SK-N-SH (cell line): ENCODE results near the gene GPD2.

ENCODE experiments used
- CTCF ChIP-seq: fragments of 200-600 bp; sonication (generic); IDR thresholded peaks from 2 replicates; pipeline ENCODE4 v1.6.1; 2017; ENCODE audit warnings: antibody characterized with exemption, mild to moderate bottlenecking, moderate library complexity
- ELF1 ChIP-seq: IDR thresholded peaks from 2 replicates; pipeline ENCODE4 v1.4.0; 2012
- FOSL2 ChIP-seq: IDR thresholded peaks from 2 replicates; pipeline ENCODE4 v1.4.0; 2012; ENCODE audit warnings: low read depth, mild to moderate bottlenecking, moderate library complexity, borderline replicate concordance
- JUND ChIP-seq: IDR thresholded peaks from 2 replicates; pipeline ENCODE4 v1.4.0; 2012
- RFX5 ChIP-seq: IDR thresholded peaks from 2 replicates; pipeline ENCODE4 v1.6.1; 2012; ENCODE audit warnings: mild to moderate bottlenecking, improper control_type of control experiment, low read length
- RXRA ChIP-seq: IDR thresholded peaks from 2 replicates; pipeline ENCODE4 v1.4.0; 2012; ENCODE audit warnings: low read depth, mild to moderate bottlenecking, borderline replicate concordance
- TF ChIP-seq, protein P1 (sequence below): IDR thresholded peaks from 2 replicates; pipeline ENCODE4; 2012
- TF ChIP-seq, protein P2 (sequence below): IDR thresholded peaks from 2 replicates; pipeline ENCODE4 v1.4.0; 2012; ENCODE audit warnings: low read depth, borderline replicate concordance

GRCh38 chr2:156601855-156602551 lies 165.8 kb downstream of the GPD2 start:
- no peak for TF ChIP-seq FOSL2
- no peak for TF ChIP-seq CTCF
- TF ChIP-seq JUND = no peak
- TF ChIP-seq ELF1 = no peak
- TF ChIP-seq, protein P1, sequence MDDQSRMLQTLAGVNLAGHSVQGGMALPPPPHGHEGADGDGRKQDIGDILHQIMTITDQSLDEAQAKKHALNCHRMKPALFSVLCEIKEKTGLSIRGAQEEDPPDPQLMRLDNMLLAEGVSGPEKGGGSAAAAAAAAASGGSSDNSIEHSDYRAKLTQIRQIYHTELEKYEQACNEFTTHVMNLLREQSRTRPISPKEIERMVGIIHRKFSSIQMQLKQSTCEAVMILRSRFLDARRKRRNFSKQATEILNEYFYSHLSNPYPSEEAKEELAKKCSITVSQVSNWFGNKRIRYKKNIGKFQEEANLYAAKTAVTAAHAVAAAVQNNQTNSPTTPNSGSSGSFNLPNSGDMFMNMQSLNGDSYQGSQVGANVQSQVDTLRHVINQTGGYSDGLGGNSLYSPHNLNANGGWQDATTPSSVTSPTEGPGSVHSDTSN = no peak
- TF ChIP-seq, protein P2, sequence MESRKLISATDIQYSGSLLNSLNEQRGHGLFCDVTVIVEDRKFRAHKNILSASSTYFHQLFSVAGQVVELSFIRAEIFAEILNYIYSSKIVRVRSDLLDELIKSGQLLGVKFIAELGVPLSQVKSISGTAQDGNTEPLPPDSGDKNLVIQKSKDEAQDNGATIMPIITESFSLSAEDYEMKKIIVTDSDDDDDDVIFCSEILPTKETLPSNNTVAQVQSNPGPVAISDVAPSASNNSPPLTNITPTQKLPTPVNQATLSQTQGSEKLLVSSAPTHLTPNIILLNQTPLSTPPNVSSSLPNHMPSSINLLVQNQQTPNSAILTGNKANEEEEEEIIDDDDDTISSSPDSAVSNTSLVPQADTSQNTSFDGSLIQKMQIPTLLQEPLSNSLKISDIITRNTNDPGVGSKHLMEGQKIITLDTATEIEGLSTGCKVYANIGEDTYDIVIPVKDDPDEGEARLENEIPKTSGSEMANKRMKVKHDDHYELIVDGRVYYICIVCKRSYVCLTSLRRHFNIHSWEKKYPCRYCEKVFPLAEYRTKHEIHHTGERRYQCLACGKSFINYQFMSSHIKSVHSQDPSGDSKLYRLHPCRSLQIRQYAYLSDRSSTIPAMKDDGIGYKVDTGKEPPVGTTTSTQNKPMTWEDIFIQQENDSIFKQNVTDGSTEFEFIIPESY = no peak
- no peak for TF ChIP-seq RFX5
- no peak for TF ChIP-seq RXRA
